Hepatocyte (in vitro differentiated cells): ENCODE data around the gene CHN2.

Experiments used
- EZH2 ChIP-seq: fragments of 200-600 bp; sonication (generic); IDR thresholded peaks from 2 replicates; pipeline ENCODE4 v1.6.1; 2016; ENCODE audit warnings: antibody characterized with exemption, mild to moderate bottlenecking, borderline replicate concordance
- TF ChIP-seq, protein P1 (sequence below): fragments of 200-600 bp; sonication (generic); IDR thresholded peaks from 2 replicates; pipeline ENCODE4 v1.5.1; 2016; ENCODE audit warnings: antibody characterized with exemption, mild to moderate bottlenecking; ENCODE audit not compliant: poor library complexity

DNA sequence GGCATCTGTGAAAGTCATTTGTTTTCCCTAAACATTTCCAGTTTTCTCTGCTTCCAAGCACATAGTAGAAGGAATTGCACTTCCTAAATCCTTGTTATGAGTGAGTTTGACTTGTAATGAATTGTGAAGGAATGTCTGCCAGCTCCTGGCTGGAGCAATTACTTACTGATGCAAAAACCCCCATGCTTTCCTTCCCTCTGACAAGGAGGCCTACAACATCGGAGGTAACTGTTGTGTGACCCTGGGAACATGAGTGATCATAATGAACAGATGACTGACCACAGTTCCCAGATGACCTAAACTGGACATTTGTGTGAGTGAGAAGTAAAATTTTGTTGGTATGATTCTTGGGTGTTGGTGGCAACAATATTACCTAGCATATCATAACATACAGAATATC lies 26.9 kb upstream of the CHN2 start:
- TF ChIP-seq EZH2 = no peak
- TF ChIP-seq, protein P1, sequence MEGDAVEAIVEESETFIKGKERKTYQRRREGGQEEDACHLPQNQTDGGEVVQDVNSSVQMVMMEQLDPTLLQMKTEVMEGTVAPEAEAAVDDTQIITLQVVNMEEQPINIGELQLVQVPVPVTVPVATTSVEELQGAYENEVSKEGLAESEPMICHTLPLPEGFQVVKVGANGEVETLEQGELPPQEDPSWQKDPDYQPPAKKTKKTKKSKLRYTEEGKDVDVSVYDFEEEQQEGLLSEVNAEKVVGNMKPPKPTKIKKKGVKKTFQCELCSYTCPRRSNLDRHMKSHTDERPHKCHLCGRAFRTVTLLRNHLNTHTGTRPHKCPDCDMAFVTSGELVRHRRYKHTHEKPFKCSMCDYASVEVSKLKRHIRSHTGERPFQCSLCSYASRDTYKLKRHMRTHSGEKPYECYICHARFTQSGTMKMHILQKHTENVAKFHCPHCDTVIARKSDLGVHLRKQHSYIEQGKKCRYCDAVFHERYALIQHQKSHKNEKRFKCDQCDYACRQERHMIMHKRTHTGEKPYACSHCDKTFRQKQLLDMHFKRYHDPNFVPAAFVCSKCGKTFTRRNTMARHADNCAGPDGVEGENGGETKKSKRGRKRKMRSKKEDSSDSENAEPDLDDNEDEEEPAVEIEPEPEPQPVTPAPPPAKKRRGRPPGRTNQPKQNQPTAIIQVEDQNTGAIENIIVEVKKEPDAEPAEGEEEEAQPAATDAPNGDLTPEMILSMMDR = no peak
